ENCODE data around the gene TRABD. TPM values are rescaled to one million over a fixed set of nuclear protein-coding genes. Genes with fewer than 3 reads are reported as not detected.

Gene TRABD
- polyA plus RNA-seq, 2 donors, result 47.4 to 54.5 TPM

- Histone ChIP-seq H3K9me3 (ENCODE audit: control insufficient read depth in 2 of 2, insufficient read depth in 1 of 2, low read depth in 1 of 2, low read length in 1 of 2) (peaks cover 0 to 2% of the 10 kb centered on the region in 2 donors), H3K27me3 (ENCODE audit: control insufficient read depth in 1 of 2, insufficient read depth in 2 of 2, low read length in 2 of 2) (no peaks in the 10 kb centered on the region), H3K36me3 (ENCODE audit: control insufficient read depth in 2 of 2, insufficient read depth in 2 of 2, low read length in 1 of 2) (peaks cover 0 to 47% of the 10 kb centered on the region in 2 donors), H3K4me3 (ENCODE audit: low read depth in 1 of 2, low read length in 2 of 2) (no peak overlapping the region), H3K4me1 (ENCODE audit: control insufficient read depth in 2 of 2, insufficient read depth in 2 of 2, low read length in 1 of 2) (peaks cover 5 to 23% of the 10 kb centered on the region in 2 donors), H3K27ac (ENCODE audit: low read depth in 2 of 2, low read length in 1 of 2) (no peak overlapping the region)
- WGBS, 2 donors, result 88 to 93% methylated on average over 44 of the region's 44 CpGs
These were observed 8.5 kb downstream of the TRABD start for GRCh38 chr22:50194037-50194805.

DNA sequence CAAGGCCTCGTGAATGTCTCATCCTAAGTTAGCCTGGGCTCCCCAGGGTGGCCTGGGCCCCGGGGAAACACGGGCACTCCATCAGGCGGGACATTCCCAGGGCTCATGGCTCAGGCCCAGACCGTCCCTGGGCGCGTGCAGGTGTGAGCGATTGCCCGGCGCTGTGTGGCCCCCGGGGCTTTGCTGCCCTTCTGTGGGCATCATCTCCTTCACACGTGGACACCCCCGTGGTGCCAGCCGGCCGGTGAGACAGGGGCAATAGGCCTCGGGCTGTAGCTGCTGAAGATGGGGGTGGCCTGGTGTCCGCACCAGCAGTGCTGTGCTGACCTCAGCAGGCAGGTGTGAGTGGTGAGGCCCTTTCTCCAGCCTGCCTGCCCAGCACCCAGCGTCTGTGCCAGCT lies 10.5 kb downstream of the TRABD start:
- Histone ChIP-seq H3K4me3 (ENCODE audit: low read depth in 1 of 2, low read length in 2 of 2) (no peak overlapping the region), H3K4me1 (ENCODE audit: control insufficient read depth in 2 of 2, insufficient read depth in 2 of 2, low read length in 1 of 2) (peaks cover 2 to 19% of the 10 kb centered on the region in 2 donors), H3K27ac (ENCODE audit: low read depth in 2 of 2, low read length in 1 of 2) (no peak overlapping the region), H3K9me3 (ENCODE audit: control insufficient read depth in 2 of 2, insufficient read depth in 1 of 2, low read depth in 1 of 2, low read length in 1 of 2) (peaks cover 0 to 2% of the 10 kb centered on the region in 2 donors), H3K36me3 (ENCODE audit: control insufficient read depth in 2 of 2, insufficient read depth in 2 of 2, low read length in 1 of 2) (peaks cover 0 to 49% of the 10 kb centered on the region in 2 donors), H3K27me3 (ENCODE audit: control insufficient read depth in 1 of 2, insufficient read depth in 2 of 2, low read length in 2 of 2) (no peaks in the 10 kb centered on the region)
- WGBS, 2 donors, result 84 to 88% methylated on average over 18 of the region's 18 CpGs

DNA sequence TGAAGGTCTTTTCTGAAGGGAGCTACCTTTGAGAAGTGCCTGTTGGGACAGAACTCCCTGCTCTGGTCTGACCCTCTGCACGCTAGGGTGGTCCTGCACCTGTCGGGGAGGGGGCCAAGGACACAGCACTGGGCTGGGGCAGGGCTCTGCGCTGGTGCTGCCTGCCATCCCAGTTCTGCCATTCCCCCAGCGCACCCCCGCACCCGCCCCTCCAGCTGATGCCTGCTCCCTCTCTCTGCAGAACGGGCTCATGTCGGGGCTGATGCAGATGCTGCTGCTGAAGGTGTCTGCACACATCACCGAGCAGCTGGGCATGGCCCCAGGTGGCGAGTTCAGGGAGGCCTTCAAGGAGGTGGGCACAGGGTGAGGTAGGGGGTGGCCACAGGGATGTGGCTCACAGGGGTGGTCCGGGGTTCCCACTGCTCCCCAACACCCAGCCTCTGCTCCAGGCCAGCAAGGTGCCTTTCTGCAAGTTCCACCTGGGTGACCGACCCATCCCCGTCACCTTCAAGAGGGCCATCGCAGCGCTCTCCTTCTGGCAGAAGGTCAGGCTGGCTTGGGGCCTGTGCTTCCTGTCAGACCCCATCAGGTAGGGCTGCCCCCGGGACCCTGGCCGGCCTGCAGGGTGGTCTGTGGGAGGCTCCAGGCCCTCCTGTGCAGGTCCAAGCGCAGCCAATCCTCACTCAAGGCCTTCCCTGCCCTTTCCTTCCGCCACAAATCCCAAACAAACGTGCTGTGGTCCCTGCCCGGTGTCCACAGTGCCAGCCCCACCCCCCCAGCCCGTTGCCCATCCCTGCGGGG lies 11.5 kb downstream of the TRABD start:
- 84 to 92% methylated on average over 20 to 23 of the region's 23 CpGs for WGBS, 2 donors
- Histone ChIP-seq H3K4me3 (ENCODE audit: low read depth in 1 of 2, low read length in 2 of 2) (no peak overlapping the region), H3K9me3 (ENCODE audit: control insufficient read depth in 2 of 2, insufficient read depth in 1 of 2, low read depth in 1 of 2, low read length in 1 of 2) (peaks cover 0 to 2% of the 10 kb centered on the region in 2 donors), H3K27ac (ENCODE audit: low read depth in 2 of 2, low read length in 1 of 2) (no peak overlapping the region), H3K4me1 (ENCODE audit: control insufficient read depth in 2 of 2, insufficient read depth in 2 of 2, low read length in 1 of 2) (peaks cover 7 to 22% of the 10 kb centered on the region in 2 donors), H3K36me3 (ENCODE audit: control insufficient read depth in 2 of 2, insufficient read depth in 2 of 2, low read length in 1 of 2) (peaks cover 0 to 49% of the 10 kb centered on the region in 2 donors), H3K27me3 (ENCODE audit: control insufficient read depth in 1 of 2, insufficient read depth in 2 of 2, low read length in 2 of 2) (no peaks in the 10 kb centered on the region)

DNA sequence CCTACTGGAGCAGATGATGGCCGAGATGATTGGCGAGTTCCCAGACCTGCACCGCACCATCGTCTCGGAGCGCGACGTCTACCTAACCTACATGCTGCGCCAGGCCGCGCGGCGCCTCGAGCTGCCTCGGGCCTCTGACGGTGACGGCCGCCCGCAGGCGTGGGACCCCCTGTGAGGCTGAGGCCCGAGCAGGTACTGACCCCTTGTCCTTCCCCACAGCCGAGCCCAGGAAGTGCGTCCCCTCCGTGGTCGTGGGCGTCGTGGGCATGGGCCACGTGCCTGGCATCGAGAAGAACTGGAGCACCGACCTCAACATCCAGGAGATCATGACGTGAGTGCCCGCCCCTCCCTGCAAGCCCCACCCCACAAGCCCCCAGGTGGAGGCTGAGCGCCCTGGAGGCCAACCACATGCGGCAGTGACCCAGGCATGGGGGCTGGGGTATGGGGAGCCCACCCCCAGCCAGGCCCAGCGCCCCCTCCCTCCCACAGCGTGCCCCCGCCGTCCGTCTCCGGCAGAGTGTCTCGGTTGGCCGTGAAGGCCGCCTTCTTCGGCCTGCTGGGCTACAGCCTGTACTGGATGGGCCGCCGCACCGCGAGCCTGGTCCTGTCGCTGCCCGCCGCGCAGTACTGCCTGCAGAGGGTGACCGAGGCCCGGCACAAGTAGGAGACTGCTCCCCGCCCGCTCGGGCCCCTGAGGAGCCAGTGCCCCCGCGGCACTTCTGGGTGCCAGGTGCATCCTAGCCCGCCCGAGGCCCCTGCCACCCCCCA lies 12.3 kb downstream of the TRABD start:
- H3K27me3 ChIP-seq (ENCODE audit: control insufficient read depth in 1 of 2, insufficient read depth in 2 of 2, low read length in 2 of 2), result no peaks in the 10 kb centered on the region
- peaks cover 0 to 2% of the 10 kb centered on the region in 2 donors for H3K9me3 ChIP-seq (ENCODE audit: control insufficient read depth in 2 of 2, insufficient read depth in 1 of 2, low read depth in 1 of 2, low read length in 1 of 2)
- H3K4me1 ChIP-seq (ENCODE audit: control insufficient read depth in 2 of 2, insufficient read depth in 2 of 2, low read length in 1 of 2), result peaks cover 7 to 17% of the 10 kb centered on the region in 2 donors
- peaks cover 0 to 48% of the 10 kb centered on the region in 2 donors for H3K36me3 ChIP-seq (ENCODE audit: control insufficient read depth in 2 of 2, insufficient read depth in 2 of 2, low read length in 1 of 2)
- 92% methylated on average over 54 to 61 of the region's 61 CpGs for WGBS, 2 donors
- no peak overlapping the region for H3K4me3 ChIP-seq (ENCODE audit: low read depth in 1 of 2, low read length in 2 of 2)
- no peak overlapping the region for H3K27ac ChIP-seq (ENCODE audit: low read depth in 2 of 2, low read length in 1 of 2)

DNA sequence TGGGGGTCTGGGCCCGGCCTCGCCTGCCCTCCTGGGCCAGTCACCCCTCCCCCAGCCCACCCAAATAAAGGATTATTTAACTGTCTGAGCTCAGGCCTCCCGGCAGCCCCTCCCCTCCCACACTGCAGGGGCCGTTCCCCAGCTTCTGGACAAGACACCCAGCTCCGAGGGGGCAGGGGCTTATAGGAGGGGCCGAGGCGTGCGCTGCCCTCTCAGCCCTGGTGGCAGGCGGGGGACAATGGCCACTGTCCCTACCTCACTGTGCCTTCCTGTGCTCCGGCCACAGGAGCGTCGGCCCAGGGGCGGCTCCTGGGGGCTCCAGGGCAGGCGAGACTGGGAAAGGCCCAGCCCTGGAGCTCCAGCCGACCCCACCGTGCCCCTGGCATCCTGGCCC lies 12.9 kb downstream of the TRABD start:
- Histone ChIP-seq H3K36me3 (ENCODE audit: control insufficient read depth in 2 of 2, insufficient read depth in 2 of 2, low read length in 1 of 2) (peaks cover 0 to 43% of the 10 kb centered on the region in 2 donors), H3K9me3 (ENCODE audit: control insufficient read depth in 2 of 2, insufficient read depth in 1 of 2, low read depth in 1 of 2, low read length in 1 of 2) (peaks cover 0 to 2% of the 10 kb centered on the region in 2 donors), H3K4me1 (ENCODE audit: control insufficient read depth in 2 of 2, insufficient read depth in 2 of 2, low read length in 1 of 2) (peaks cover 7 to 14% of the 10 kb centered on the region in 2 donors), H3K4me3 (ENCODE audit: low read depth in 1 of 2, low read length in 2 of 2) (no peak overlapping the region), H3K27me3 (ENCODE audit: control insufficient read depth in 1 of 2, insufficient read depth in 2 of 2, low read length in 2 of 2) (no peaks in the 10 kb centered on the region), H3K27ac (ENCODE audit: low read depth in 2 of 2, low read length in 1 of 2) (no peak overlapping the region)
- WGBS, 2 donors, result 85 to 86% methylated on average over 13 to 16 of the region's 16 CpGs

GRCh38 chr22:50199251-50199721 lies 13.6 kb downstream of the TRABD start:
- peaks cover 0 to 2% of the 10 kb centered on the region in 2 donors for H3K9me3 ChIP-seq (ENCODE audit: control insufficient read depth in 2 of 2, insufficient read depth in 1 of 2, low read depth in 1 of 2, low read length in 1 of 2)
- H3K4me3 ChIP-seq (ENCODE audit: low read depth in 1 of 2, low read length in 2 of 2), result no peak overlapping the region
- no peaks in the 10 kb centered on the region for H3K27me3 ChIP-seq (ENCODE audit: control insufficient read depth in 1 of 2, insufficient read depth in 2 of 2, low read length in 2 of 2)
- peaks cover 0 to 37% of the 10 kb centered on the region in 2 donors for H3K36me3 ChIP-seq (ENCODE audit: control insufficient read depth in 2 of 2, insufficient read depth in 2 of 2, low read length in 1 of 2)
- H3K4me1 ChIP-seq (ENCODE audit: control insufficient read depth in 2 of 2, insufficient read depth in 2 of 2, low read length in 1 of 2), result peaks cover 7 to 14% of the 10 kb centered on the region in 2 donors
- H3K27ac ChIP-seq (ENCODE audit: low read depth in 2 of 2, low read length in 1 of 2), result no peak overlapping the region
- 70 to 75% methylated on average over 18 of the region's 18 CpGs for WGBS, 2 donors

DNA sequence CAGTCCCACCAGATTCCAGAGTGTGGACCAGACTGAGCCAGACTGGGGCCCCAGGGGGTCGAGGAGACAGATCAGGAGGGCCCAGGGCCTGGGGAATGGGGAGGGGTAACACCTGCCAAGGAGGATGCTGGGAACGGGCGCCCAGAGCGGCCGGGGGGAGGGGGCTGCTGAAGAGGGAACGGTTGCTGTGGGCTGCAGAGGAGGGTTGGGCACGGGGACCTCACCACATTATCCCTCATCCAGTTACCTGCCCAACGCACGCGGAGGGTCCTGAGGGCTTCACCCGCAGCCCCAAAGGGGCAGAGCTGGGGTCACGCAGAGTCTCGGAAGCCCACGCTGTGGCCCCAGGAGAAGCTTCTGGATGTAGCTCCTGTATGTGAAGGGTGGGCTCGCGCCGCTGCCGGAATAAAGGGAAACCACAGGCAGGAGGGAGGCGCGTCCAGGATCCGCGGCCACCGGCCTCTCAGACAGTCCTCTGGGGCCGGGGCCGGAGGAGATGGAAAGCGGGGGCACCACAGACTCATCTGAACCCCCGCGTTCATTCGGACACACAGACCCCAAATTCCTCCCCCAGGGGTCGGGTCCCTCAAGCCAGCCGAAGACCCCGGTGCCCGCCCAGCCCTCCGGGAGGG lies 14.2 kb downstream of the TRABD start:
- 12 to 13% methylated on average over 31 to 34 of the region's 34 CpGs for WGBS, 2 donors
- Histone ChIP-seq H3K4me3 (ENCODE audit: low read depth in 1 of 2, low read length in 2 of 2) (peak overlapping the region; percentile 66 to 72), H3K9me3 (ENCODE audit: control insufficient read depth in 2 of 2, insufficient read depth in 1 of 2, low read depth in 1 of 2, low read length in 1 of 2) (peaks cover 0 to 2% of the 10 kb centered on the region in 2 donors), H3K36me3 (ENCODE audit: control insufficient read depth in 2 of 2, insufficient read depth in 2 of 2, low read length in 1 of 2) (peaks cover 0 to 30% of the 10 kb centered on the region in 2 donors), H3K27ac (ENCODE audit: low read depth in 2 of 2, low read length in 1 of 2) (peak overlapping the region in 1 of 2 donors; percentile 8), H3K4me1 (ENCODE audit: control insufficient read depth in 2 of 2, insufficient read depth in 2 of 2, low read length in 1 of 2) (peaks cover 6 to 14% of the 10 kb centered on the region in 2 donors), H3K27me3 (ENCODE audit: control insufficient read depth in 1 of 2, insufficient read depth in 2 of 2, low read length in 2 of 2) (no peaks in the 10 kb centered on the region)

- no peaks in the 10 kb centered on the region for H3K27me3 ChIP-seq (ENCODE audit: control insufficient read depth in 1 of 2, insufficient read depth in 2 of 2, low read length in 2 of 2)
- peak within 1 kb of the TSS; percentile 66 to 72 for H3K4me3 ChIP-seq (ENCODE audit: low read depth in 1 of 2, low read length in 2 of 2)
- WGBS, 2 donors, result 0 to 1% methylated on average over 56 to 105 of the region's 105 CpGs
- peak within 1 kb of the TSS; percentile 81 to 89 for H3K27ac ChIP-seq (ENCODE audit: low read depth in 2 of 2, low read length in 1 of 2)
- H3K36me3 ChIP-seq (ENCODE audit: control insufficient read depth in 2 of 2, insufficient read depth in 2 of 2, low read length in 1 of 2), result peaks cover 0 to 28% of the 10 kb centered on the region in 2 donors
- peaks cover 5 to 14% of the 10 kb centered on the region in 2 donors for H3K4me1 ChIP-seq (ENCODE audit: control insufficient read depth in 2 of 2, insufficient read depth in 2 of 2, low read length in 1 of 2)
- peaks cover 0 to 2% of the 10 kb centered on the region in 2 donors for H3K9me3 ChIP-seq (ENCODE audit: control insufficient read depth in 2 of 2, insufficient read depth in 1 of 2, low read depth in 1 of 2, low read length in 1 of 2)
These were observed 14.9 kb downstream of the TRABD start, which contains the start of gene SELENOO for GRCh38 chr22:50200461-50201190. SELENOO (plus strand) TSS chr22:50201011; CDS start chr22:50201037, 26 bp downstream.

All from esophagus (tissue), 2 donors.